Mesothelial cell of epicardium (in vitro differentiated cells): Measurements from ENCODE around the gene ME3. TPM values are rescaled to one million over a fixed set of nuclear protein-coding genes. Genes with fewer than 3 reads are reported as not detected.

Experiments used
- DNase-seq, 2 experiments: peaks; one replicate each; pipeline ENCODE4 v3.0.0; 2021; ENCODE audit warnings: low spot score in 2 of 2; ENCODE audit not compliant: unreplicated experiment in 2 of 2
- H3K27ac Mint-ChIP-seq: 2 replicates; pipeline ENCODE4 v1.8.0; 2021; ENCODE audit warnings: mixed read lengths
- H3K27me3 Mint-ChIP-seq: 2 replicates; pipeline ENCODE4 v1.8.0; 2021; ENCODE audit warnings: low read depth, mixed read lengths
- H3K36me3 Mint-ChIP-seq: 2 replicates; pipeline ENCODE4 v1.8.0; 2021; ENCODE audit warnings: mixed read lengths
- H3K4me1 Mint-ChIP-seq: 2 replicates; pipeline ENCODE4 v1.8.0; 2021; ENCODE audit warnings: mixed read lengths
- H3K4me3 Mint-ChIP-seq: 2 replicates; pipeline ENCODE4 v1.8.0; 2021; ENCODE audit warnings: mild to moderate bottlenecking, moderate library complexity, mixed read lengths
- H3K9me3 Mint-ChIP-seq: 2 replicates; pipeline ENCODE4 v1.8.0; 2021; ENCODE audit warnings: mixed read lengths
- CTCF ChIP-seq: fragments of 200-600 bp; sonication (generic); IDR thresholded peaks from one replicate; pipeline ENCODE4 v1.5.0; 2021; ENCODE audit warnings: antibody characterized with exemption; ENCODE audit not compliant: unreplicated experiment
- total RNA-seq: library from RNA; stranded (reverse); gene quantifications from 3 replicates; pipeline ENCODE4 v1.2.1, GENCODE V29; 2021

Gene ME3
- total RNA-seq, 1 donor from 2014 or later: 11.8 TPM

GRCh38 chr11:86589856-86590589, 82.4 kb downstream of the ME3 start:
- Mint-ChIP-seq H3K9me3 (no peaks in the 10 kb centered on the region), H3K4me3 (no peak overlapping the region), H3K27ac (no peak overlapping the region), H3K36me3 (no peaks in the 10 kb centered on the region), H3K27me3 (no peaks in the 10 kb centered on the region), H3K4me1 (peaks cover 16% of the 10 kb centered on the region)
- no peak for DNase-seq
- TF ChIP-seq CTCF: no peak

GRCh38 chr11:86589204-86589603, 83.2 kb downstream of the ME3 start:
- Mint-ChIP-seq H3K9me3 (no peaks in the 10 kb centered on the region), H3K36me3 (no peaks in the 10 kb centered on the region), H3K27me3 (no peaks in the 10 kb centered on the region), H3K4me3 (no peak overlapping the region), H3K4me1 (peaks cover 16% of the 10 kb centered on the region), H3K27ac (no peak overlapping the region)
- TF ChIP-seq CTCF: no peak
- DNase-seq: no peak

- TF ChIP-seq CTCF: no peak
- no peak for DNase-seq
- Mint-ChIP-seq H3K27me3 (no peaks in the 10 kb centered on the region), H3K9me3 (no peaks in the 10 kb centered on the region), H3K4me3 (no peak overlapping the region), H3K4me1 (peaks cover 14% of the 10 kb centered on the region), H3K36me3 (no peaks in the 10 kb centered on the region), H3K27ac (no peak overlapping the region)
Measured at GRCh38 chr11:86588566-86589090, 83.8 kb downstream of the ME3 start.

GRCh38 chr11:86587264-86588193, 84.9 kb downstream of the ME3 start:
- no peak overlapping the region for H3K27ac Mint-ChIP-seq

GRCh38 chr11:86586307-86586706, 86.1 kb downstream of the ME3 start:
- DNase-seq: no peak
- H3K4me1 Mint-ChIP-seq: peaks cover 4% of the 10 kb centered on the region
- H3K9me3 Mint-ChIP-seq: no peaks in the 10 kb centered on the region
- TF ChIP-seq CTCF: no peak
- H3K27ac Mint-ChIP-seq: no peak overlapping the region
- H3K36me3 Mint-ChIP-seq: no peaks in the 10 kb centered on the region
- H3K27me3 Mint-ChIP-seq: peaks cover 4% of the 10 kb centered on the region
- H3K4me3 Mint-ChIP-seq: no peak overlapping the region

More at GRCh38 chr11:86587264-86588193, 84.9 kb downstream of the ME3 start:
- no peaks in the 10 kb centered on the region for H3K36me3 Mint-ChIP-seq
- no peak for TF ChIP-seq CTCF
- no peaks in the 10 kb centered on the region for H3K27me3 Mint-ChIP-seq
- H3K4me3 Mint-ChIP-seq: no peak overlapping the region
- H3K9me3 Mint-ChIP-seq: no peaks in the 10 kb centered on the region
- H3K4me1 Mint-ChIP-seq: peaks cover 7% of the 10 kb centered on the region
- no peak for DNase-seq
